GM23338 (cell line): ENCODE measurements around the gene SLC38A8. TPM values are rescaled to one million over a fixed set of nuclear protein-coding genes. Genes with fewer than 3 reads are reported as not detected.

ENCODE experiments used
- ATAC-seq: fragments of 200-7000 bp; cut with Tn5 transposase; 3 replicates; pipeline ENCODE4 v1.9.1; 2020
- DNase-seq: peaks from one replicate; pipeline ENCODE4 v3.0.0-alpha.2; 2015; ENCODE audit warnings: low spot score
- H2AFZ ChIP-seq: fragments of 200-600 bp; sonication (generic); 2 replicates; pipeline ENCODE4 v1.8.0; 2016; ENCODE audit warnings: antibody characterized with exemption, mild to moderate bottlenecking, moderate library complexity
- H3F3A ChIP-seq: fragments of 200-600 bp; sonication (generic); replicated peaks from 2 replicates; pipeline ENCODE4 v1.8.0; 2017; ENCODE audit warnings: antibody characterized with exemption, mixed run types, low read depth
- H3K27ac ChIP-seq: fragments of 200-600 bp; sonication (generic); 2 replicates; pipeline ENCODE4 v1.6.1; 2016; ENCODE audit warnings: low read depth
- H3K27me3 ChIP-seq: fragments of 200-600 bp; sonication (generic); 2 replicates; pipeline ENCODE4 v1.8.0; 2016; ENCODE audit warnings: mild to moderate bottlenecking, mixed run types, moderate library complexity; ENCODE audit not compliant: insufficient read depth
- H3K36me3 ChIP-seq: fragments of 200-600 bp; sonication (generic); 2 replicates; pipeline ENCODE4 v1.8.0; 2016; ENCODE audit warnings: mild to moderate bottlenecking; ENCODE audit not compliant: insufficient read depth
- H3K4me1 ChIP-seq: fragments of 200-600 bp; sonication (generic); 2 replicates; pipeline ENCODE4 v1.8.0; 2016; ENCODE audit warnings: mild to moderate bottlenecking, moderate library complexity; ENCODE audit not compliant: insufficient read depth
- H3K4me2 ChIP-seq: fragments of 200-600 bp; sonication (generic); 2 replicates; pipeline ENCODE4 v1.7.1; 2017; ENCODE audit warnings: mixed run types
- H3K4me3 ChIP-seq: fragments of 200-600 bp; sonication (generic); 2 replicates; pipeline ENCODE4 v1.6.1; 2016; ENCODE audit warnings: mixed run types
- H3K79me2 ChIP-seq: fragments of 200-600 bp; sonication (generic); replicated peaks from 2 replicates; pipeline ENCODE4 v1.8.0; 2017; ENCODE audit warnings: mild to moderate bottlenecking; ENCODE audit not compliant: insufficient read depth
- H3K9me2 ChIP-seq: fragments of 200-600 bp; sonication (generic); 2 replicates; pipeline ENCODE4 v1.8.0; 2017; ENCODE audit not compliant: insufficient read depth
- H4K20me1 ChIP-seq: fragments of 200-600 bp; sonication (generic); replicated peaks from 2 replicates; pipeline ENCODE4 v1.8.0; 2017; ENCODE audit warnings: mild to moderate bottlenecking; ENCODE audit not compliant: insufficient read depth
- H3K27ac Mint-ChIP-seq: 2 replicates; pipeline ENCODE4 v1.8.0; 2020; ENCODE audit warnings: inconsistent platforms, mild to moderate bottlenecking, moderate library complexity, mixed read lengths
- H3K27me3 Mint-ChIP-seq: 3 replicates; pipeline ENCODE4 v1.8.0; 2022; ENCODE audit warnings: low read depth, mild to moderate bottlenecking, moderate library complexity, mixed read lengths, inconsistent platforms; ENCODE audit not compliant: insufficient read depth, poor library complexity
- H3K36me3 Mint-ChIP-seq: 3 replicates; pipeline ENCODE4 v1.8.0; 2021; ENCODE audit warnings: low read depth, mild to moderate bottlenecking, inconsistent platforms, moderate library complexity, mixed read lengths
- H3K4me1 Mint-ChIP-seq: 3 replicates; pipeline ENCODE4 v1.8.0; 2020; ENCODE audit warnings: mild to moderate bottlenecking, inconsistent platforms, mixed read lengths
- H3K4me3 Mint-ChIP-seq: 3 replicates; pipeline ENCODE4 v1.8.0; 2021; ENCODE audit warnings: moderate library complexity, mild to moderate bottlenecking, inconsistent platforms, mixed read lengths
- H3K9me3 Mint-ChIP-seq: 3 replicates; pipeline ENCODE4 v1.8.0; 2020; ENCODE audit warnings: moderate library complexity, mild to moderate bottlenecking, inconsistent platforms, mixed read lengths
- EZH2 ChIP-seq: fragments of 200-600 bp; sonication (generic); IDR thresholded peaks from one replicate; pipeline ENCODE4 v1.8.0; 2017; ENCODE audit warnings: antibody characterized with exemption, mild to moderate bottlenecking, low read depth; ENCODE audit not compliant: unreplicated experiment
- EZH2phosphoT487 ChIP-seq: fragments of 200-600 bp; sonication (generic); IDR thresholded peaks from one replicate; pipeline ENCODE4 v1.8.1; 2018; ENCODE audit warnings: antibody characterized with exemption; ENCODE audit not compliant: unreplicated experiment
- JUNB ChIP-seq: IDR thresholded peaks from one replicate; pipeline ENCODE4 v1.6.1; 2016; ENCODE audit warnings: antibody characterized with exemption; ENCODE audit not compliant: unreplicated experiment
- NANOG ChIP-seq: IDR thresholded peaks from 2 replicates; pipeline ENCODE4 v1.6.1; 2016; ENCODE audit warnings: antibody characterized with exemption, borderline replicate concordance
- POLR2AphosphoS5 ChIP-seq: IDR thresholded peaks from 2 replicates; pipeline ENCODE4 v1.6.1; 2016; ENCODE audit warnings: antibody characterized with exemption, low read depth
- ZNF114 ChIP-seq: fragments of 250-450 bp; sonication (Bioruptor Pico); IDR thresholded peaks from 2 replicates; pipeline ENCODE4 v1.5.0; 2020; ENCODE audit warnings: mild to moderate bottlenecking, moderate library complexity
- ZNF331 ChIP-seq: fragments of 250-450 bp; sonication (Bioruptor Pico); IDR thresholded peaks from 2 replicates; pipeline ENCODE4 v1.5.0; 2020; ENCODE audit warnings: low read depth, mild to moderate bottlenecking, moderate library complexity
- polyA plus RNA-seq: library from polyadenylated mRNA; unstranded; fragments of >200 nt; fragmentation: Nextera tagmentation; extraction: Ambion mirVana; gene quantifications from 2 replicates; pipeline ENCODE4 v1.2.1, GENCODE V29; 2016
- total RNA-seq: library from RNA; depleted of rRNA; stranded (reverse); fragments of >200 nt; shearing (Covaris generic); gene quantifications from 2 replicates; pipeline ENCODE4 v1.2.3, GENCODE V29; 2014
- TF ChIP-seq, protein P1 (sequence below): IDR thresholded peaks from one replicate; pipeline ENCODE4 v1.6.1; 2018; ENCODE audit warnings: antibody characterized with exemption; ENCODE audit not compliant: unreplicated experiment
- TF ChIP-seq, protein P2 (sequence below): IDR thresholded peaks from 2 replicates; pipeline ENCODE4 v1.6.1; 2016; ENCODE audit warnings: antibody characterized with exemption
- TF ChIP-seq, protein P3 (sequence below), 2 experiments: fragments of 200-600 bp in 1 of 2; sonication (generic) in 1 of 2; conservative IDR thresholded peaks; 2 replicates each; pipeline versions ENCODE4 v1.5.1 to v1.6.1; 2016 to 2017; ENCODE audit warnings: antibody characterized with exemption in 2 of 2, low read depth in 2 of 2, mild to moderate bottlenecking in 2 of 2, moderate library complexity in 1 of 2

Gene SLC38A8
- total and polyA plus RNA-seq, 2 experiments from 2014 or later, result not detected

DNA sequence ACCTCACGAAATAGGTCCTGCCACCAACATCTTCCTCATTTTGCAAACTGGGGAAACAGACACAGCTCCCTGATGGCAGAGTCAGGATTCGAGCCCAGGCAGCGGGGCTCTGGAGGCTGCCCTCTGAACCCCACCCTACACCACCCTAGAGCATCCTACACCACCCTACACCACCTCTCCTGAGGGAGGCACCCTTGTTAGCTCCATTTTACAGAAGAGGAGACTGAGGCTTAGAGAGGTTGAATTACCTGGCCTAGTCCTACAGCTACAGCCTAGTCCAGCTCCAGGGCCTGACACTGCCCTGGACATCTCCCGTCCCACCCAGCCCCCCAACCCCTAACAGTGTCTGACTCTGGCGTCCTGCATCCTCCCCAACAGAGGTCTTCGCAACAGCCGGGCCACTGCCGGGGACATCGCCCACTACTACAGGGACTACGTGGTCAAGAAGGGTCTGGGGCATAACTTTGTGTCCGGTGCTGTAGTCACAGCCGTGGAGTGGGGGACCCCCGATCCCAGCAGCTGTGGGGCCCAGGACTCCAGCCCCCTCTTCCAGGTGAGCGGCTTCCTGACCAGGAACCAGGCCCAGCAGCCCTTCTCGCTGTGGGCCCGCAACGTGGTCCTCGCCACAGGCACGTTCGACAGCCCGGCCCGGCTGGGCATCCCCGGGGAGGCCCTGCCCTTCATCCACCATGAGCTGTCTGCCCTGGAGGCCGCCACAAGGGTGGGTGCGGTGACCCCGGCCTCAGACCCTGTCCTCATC lies 77.7 kb downstream of the SLC38A8 start (continued):
- TF ChIP-seq, protein P1, sequence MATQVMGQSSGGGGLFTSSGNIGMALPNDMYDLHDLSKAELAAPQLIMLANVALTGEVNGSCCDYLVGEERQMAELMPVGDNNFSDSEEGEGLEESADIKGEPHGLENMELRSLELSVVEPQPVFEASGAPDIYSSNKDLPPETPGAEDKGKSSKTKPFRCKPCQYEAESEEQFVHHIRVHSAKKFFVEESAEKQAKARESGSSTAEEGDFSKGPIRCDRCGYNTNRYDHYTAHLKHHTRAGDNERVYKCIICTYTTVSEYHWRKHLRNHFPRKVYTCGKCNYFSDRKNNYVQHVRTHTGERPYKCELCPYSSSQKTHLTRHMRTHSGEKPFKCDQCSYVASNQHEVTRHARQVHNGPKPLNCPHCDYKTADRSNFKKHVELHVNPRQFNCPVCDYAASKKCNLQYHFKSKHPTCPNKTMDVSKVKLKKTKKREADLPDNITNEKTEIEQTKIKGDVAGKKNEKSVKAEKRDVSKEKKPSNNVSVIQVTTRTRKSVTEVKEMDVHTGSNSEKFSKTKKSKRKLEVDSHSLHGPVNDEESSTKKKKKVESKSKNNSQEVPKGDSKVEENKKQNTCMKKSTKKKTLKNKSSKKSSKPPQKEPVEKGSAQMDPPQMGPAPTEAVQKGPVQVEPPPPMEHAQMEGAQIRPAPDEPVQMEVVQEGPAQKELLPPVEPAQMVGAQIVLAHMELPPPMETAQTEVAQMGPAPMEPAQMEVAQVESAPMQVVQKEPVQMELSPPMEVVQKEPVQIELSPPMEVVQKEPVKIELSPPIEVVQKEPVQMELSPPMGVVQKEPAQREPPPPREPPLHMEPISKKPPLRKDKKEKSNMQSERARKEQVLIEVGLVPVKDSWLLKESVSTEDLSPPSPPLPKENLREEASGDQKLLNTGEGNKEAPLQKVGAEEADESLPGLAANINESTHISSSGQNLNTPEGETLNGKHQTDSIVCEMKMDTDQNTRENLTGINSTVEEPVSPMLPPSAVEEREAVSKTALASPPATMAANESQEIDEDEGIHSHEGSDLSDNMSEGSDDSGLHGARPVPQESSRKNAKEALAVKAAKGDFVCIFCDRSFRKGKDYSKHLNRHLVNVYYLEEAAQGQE, result no peak
- TF ChIP-seq ZNF114 (no peak), POLR2AphosphoS5 (no peak), NANOG (no peak), JUNB (no peak), ZNF331 (no peak), EZH2 (no peak)
- TF ChIP-seq, protein P2, sequence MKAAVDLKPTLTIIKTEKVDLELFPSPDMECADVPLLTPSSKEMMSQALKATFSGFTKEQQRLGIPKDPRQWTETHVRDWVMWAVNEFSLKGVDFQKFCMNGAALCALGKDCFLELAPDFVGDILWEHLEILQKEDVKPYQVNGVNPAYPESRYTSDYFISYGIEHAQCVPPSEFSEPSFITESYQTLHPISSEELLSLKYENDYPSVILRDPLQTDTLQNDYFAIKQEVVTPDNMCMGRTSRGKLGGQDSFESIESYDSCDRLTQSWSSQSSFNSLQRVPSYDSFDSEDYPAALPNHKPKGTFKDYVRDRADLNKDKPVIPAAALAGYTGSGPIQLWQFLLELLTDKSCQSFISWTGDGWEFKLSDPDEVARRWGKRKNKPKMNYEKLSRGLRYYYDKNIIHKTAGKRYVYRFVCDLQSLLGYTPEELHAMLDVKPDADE, result no peak

DNA sequence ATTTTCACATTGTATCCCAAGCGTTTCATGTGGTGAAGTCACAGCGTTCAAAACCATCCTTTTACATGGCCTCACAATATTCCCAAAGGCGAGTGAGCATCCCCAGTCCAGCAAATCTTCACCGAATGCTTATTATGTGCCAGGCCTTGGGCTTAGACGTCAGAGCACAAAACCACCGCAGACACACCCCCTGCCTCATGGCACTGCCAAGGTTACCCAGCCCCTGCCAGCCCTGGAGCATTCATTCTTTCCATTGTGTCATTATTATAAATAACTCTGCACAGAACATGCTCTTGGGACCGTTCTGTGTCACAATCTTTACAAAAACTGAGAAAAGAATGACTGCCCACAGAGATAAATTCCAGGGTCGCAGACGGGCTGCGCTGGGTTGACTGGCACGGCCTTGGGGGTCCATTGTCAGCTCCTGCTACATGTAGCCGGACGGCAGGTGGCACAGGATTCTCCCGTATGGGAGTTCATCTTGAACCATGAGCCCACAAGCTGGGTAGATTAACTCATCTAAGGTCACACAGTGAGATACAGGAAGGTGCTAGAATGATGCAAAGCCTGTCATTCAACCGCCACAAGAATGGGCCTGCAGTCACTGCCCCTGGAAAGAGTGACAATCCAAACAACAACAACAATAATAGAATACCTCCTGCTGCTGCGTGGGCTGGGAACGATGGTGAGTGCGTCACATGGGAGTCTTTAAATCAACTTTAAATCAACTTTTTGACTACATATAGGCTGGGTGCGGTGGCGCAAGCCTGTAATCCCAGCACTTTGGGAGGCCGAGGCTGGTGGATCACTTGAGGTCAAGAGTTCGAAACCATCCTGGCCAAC lies 79.1 kb downstream of the SLC38A8 start:
- peaks cover 7% of the 10 kb centered on the region for H3K27me3 Mint-ChIP-seq
- H3K4me3 Mint-ChIP-seq, result no peak overlapping the region
- Histone ChIP-seq H3K4me1 (no peaks in the 10 kb centered on the region), H3K27ac (no peak overlapping the region), H3K4me3 (no peak overlapping the region), H3K9me2 (no peaks in the 10 kb centered on the region), H3K27me3 (no peaks in the 10 kb centered on the region), H2AFZ (no peak overlapping the region), H3K79me2 (no peaks in the 10 kb centered on the region), H3F3A (no peaks in the 10 kb centered on the region), H3K4me2 (no peak overlapping the region), H3K36me3 (no peaks in the 10 kb centered on the region), H4K20me1 (no peaks in the 10 kb centered on the region)
- peaks cover 2% of the 10 kb centered on the region; the same call in 2 of the 3 replicates for H3K4me1 Mint-ChIP-seq
- H3K27ac Mint-ChIP-seq, result no peak overlapping the region
- ATAC-seq (no peak), DNase-seq (no peak)
- H3K36me3 Mint-ChIP-seq, result no peaks in the 10 kb centered on the region
- peaks cover 3% of the 10 kb centered on the region; the same call in 2 of the 3 replicates for H3K9me3 Mint-ChIP-seq
- TF ChIP-seq, protein P3, sequence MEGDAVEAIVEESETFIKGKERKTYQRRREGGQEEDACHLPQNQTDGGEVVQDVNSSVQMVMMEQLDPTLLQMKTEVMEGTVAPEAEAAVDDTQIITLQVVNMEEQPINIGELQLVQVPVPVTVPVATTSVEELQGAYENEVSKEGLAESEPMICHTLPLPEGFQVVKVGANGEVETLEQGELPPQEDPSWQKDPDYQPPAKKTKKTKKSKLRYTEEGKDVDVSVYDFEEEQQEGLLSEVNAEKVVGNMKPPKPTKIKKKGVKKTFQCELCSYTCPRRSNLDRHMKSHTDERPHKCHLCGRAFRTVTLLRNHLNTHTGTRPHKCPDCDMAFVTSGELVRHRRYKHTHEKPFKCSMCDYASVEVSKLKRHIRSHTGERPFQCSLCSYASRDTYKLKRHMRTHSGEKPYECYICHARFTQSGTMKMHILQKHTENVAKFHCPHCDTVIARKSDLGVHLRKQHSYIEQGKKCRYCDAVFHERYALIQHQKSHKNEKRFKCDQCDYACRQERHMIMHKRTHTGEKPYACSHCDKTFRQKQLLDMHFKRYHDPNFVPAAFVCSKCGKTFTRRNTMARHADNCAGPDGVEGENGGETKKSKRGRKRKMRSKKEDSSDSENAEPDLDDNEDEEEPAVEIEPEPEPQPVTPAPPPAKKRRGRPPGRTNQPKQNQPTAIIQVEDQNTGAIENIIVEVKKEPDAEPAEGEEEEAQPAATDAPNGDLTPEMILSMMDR (conservative IDR thresholded peaks at IDR 0.05; ENCODE audit: low read depth in 2 of 2), result no peak
- TF ChIP-seq EZH2phosphoT487 (no peak), NANOG (no peak), EZH2 (no peak), ZNF114 (no peak)
- TF ChIP-seq, protein P1, result no peak
